Stromal cell of bone marrow (primary cell): ENCODE data around the gene VPS33A.
"Not testable (repeated sequence)": the region's sequence is repeated elsewhere in the genome, so short reads cannot be mapped to it uniquely, and the experiment has no call there.

Experiments used
- DNase-seq: peaks from one replicate; pipeline ENCODE4 v3.0.0-alpha.2; 2012; ENCODE audit warnings: low read depth

The VPS33A gene

DNA sequence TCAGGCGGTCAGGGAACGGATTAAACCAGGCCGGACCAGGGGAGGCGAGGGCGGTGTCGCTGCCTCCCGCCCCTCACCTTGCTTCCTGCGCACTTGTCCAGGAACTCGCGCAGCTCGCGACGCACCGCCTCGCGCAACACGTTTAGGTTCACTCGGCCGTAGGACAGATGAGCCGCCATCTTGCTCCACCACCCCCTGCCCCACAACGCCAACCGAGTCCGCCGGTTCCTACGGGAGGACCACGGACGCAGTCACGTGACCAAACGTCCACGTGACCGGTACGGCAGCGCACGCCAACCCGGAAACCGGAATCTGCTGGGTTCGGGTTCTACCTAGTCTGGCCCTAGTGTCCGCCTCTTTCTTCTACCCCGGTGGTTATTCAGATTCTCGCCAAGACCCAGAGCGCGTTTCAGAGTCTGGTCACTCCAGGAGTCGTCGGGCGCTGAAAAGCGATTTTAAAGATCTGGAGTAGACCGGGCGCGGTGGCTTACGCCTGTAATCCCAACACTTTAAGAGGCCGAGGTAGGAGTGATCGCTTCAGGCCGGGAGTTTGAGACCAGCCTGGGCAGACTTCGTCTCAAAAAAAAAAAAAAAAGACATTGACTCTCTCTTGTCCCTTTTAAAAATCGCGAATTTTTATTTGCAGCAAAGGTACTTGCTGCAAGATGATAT, at the start of gene VPS33A:
VPS33A (minus strand) TSS at position 265 of the 672 bp plus-strand sequence; CDS start at position 179, 86 bp downstream.
- peak; percentile 94 for DNase-seq

DNA sequence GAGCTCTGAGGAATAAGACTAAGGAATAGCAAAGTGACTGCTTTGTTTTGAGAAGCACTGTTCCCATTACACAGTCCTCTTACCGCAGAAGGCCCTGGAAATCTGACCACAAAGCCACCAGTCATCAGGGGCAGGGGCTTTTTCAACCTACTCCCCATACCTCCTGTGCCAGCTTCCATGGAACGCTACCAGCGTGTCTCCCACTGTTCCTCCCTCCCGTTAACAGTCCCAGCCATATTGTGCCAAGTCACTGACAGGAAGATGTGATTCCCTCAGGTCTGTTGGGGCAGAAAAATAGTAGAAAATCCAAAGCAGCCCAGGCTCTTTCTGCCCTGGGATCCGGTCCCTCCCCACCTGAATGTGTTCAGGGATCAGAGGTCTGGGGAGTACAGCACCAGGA, 46.6 kb upstream of the VPS33A start:
- DNase-seq, result no peak

GRCh38 chr12:122311696-122312095, 45.4 kb upstream of the VPS33A start:
- DNase-seq, result no peak

DNA sequence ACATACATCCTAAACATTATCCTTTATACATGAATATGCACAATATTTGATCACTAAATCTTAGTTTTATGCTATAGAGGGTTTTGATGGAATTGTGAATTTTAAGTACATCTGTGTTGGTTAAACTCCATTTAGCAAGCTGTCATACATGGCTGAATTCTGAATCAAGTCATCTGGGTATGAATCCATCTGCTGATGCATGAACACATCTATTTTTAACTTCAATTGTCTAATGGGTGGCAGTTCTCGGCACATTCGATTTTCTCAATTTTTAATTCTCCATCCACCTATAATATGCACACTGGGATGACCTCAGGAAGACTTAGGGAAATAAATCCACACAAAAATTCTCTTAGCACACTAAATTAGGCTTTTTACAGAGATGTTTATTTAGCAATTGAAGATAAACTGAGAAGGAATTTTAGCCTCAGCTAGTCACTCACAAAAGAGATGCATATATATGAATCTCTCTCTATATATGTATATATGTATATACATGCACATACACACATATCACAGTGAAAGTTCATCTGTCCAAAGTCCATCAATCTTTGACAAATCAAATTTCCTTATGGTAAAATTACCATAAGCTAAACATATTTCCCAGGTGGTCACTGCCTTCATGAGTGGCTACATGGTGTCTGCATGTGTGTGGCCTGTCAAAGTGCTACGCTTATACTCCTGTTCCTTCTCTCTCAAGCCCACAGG, 44.5 kb upstream of the VPS33A start:
- DNase-seq, result no peak

GRCh38 chr12:122309564-122310121, 43.3 kb upstream of the VPS33A start:
- no peak for DNase-seq

GRCh38 chr12:122308811-122309210, 42.5 kb upstream of the VPS33A start:
- no peak for DNase-seq

DNA sequence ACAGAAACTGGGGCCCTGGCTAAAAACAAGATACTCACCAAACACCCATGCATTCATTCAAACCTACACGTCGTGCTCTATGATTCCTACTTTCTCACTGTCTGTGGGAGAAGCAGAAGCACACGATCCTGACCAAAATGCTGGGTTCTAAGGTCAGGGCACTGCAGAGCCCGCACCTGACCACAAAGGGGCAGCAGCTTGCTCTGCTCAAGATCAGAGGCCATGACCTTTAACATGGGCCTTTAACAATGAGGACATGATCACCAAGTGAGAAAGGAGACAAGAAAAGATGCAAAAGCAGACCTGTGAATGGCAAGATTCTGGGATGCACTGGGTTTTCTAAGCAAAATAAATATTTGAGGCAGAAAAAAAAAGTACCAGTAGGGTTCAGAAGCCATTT, 40.1 kb upstream of the VPS33A start:
- no peak for DNase-seq

GRCh38 chr12:122304924-122305323, 38.6 kb upstream of the VPS33A start:
- no peak for DNase-seq

DNA sequence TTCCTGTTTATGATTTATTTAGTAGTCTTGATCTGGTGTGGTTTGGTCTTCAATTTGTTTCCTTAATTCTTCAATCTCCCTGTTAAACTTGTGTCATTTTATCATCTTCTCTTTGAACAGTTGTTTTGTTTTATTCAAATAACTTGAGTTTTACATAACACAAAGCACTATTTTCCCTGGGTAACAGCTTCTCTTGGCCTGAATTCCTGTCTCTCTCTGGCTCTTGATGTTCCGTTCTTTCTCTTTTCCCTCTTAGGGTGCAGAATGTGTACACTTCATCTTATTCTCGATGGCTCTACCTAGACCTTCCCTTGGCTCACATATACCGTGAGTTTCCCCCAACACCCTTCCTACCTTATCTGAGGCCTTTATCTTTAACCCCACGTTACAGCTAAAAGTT, 36.8 kb upstream of the VPS33A start:
- no peak for DNase-seq

DNA sequence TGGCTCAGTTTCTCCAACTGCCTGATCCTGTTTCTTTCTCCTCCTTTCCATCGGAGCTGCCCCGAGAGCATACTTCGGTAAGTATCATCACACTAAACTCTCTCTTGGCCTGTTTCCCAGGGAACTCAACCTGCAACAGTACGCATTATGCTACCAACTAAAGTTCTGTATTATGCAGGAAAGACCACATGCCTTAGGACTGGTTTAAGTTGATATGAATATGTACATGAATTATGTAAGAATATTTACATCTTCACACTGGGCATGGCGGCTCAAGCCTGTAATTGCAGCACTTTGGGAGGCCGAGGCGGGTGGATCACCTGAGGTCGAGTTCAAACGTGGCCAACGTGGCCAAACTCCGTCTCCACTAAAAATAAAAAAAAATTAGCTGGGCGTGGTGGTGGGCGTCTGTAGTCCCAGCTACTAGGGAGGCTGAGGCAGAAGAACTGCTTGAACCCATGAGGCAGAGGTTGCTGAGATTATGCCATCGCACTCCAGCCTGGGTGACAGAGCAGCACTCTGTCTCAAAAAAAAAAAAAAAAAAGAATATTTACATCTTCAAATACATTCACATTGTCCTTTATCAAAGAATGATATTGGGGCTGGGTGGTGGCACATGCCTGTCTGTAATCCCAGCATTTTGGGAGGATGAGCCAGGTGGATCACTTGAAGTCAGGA, 31.9 kb upstream of the VPS33A start:
- DNase-seq, result no peak

DNA sequence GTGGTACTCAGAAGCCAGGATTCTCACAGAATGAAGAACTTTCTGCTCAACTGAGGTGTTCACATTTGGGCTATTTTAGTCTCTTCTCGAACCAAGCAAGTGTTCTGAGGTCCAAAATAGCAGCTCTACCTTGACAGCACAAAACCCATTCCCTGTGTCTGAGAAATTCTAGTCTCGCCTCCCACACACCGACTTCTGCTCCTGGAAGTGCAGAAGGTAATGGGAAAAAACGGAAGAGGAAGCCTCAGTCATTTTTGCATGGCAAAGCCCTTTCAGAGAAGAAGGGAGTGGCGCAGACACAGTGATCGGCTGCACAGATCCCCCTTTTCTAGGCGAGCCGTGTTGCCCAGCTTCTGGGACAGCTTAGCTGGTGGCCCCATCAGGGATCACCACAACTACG, 31.2 kb upstream of the VPS33A start:
- DNase-seq, result no peak

- DNase-seq, result no peak
Observed at GRCh38 chr12:122295877-122296276, 29.6 kb upstream of the VPS33A start.

DNA sequence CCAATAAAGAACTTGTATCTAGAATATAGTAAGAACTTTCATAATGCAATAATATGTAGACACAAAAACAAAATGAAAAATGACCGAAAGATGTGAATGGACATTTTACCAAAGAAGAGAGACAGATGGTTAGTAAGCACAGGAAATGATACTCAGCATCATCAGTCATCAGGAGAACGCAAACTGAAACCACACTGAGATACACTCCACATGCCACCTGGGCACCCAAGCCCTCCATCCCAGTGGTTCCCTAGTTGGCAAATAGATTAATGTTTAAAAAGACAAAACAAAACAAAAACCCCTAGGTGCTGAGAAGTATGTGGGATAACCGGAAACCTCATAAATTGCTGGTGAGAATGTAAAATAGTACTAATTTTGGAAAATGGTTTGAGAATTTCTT, 26.8 kb upstream of the VPS33A start:
- no peak for DNase-seq

- no peak for DNase-seq
Observed at GRCh38 chr12:122291431-122291830, 25.1 kb upstream of the VPS33A start.

DNA sequence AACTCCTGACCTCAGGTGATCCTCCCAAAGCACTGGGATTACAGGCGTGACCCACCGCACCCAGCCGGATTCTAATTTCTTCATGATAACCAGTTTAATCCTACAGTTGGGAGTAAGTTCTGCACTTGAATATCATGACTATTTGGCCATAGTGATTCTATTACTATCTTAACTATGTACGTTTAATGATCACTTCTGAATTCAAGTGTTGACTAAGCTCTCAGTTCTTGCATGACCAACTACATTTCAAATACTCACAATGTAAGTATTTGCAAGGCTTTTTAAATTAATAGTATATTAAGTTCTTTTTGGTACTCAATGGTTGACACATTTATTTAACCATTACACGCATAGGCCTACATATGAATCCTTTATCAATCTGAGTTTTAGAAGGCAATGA, 17.4 kb upstream of the VPS33A start:
- no peak for DNase-seq

GRCh38 chr12:122282061-122282460, 15.8 kb upstream of the VPS33A start:
- DNase-seq, result peak; percentile 40

DNA sequence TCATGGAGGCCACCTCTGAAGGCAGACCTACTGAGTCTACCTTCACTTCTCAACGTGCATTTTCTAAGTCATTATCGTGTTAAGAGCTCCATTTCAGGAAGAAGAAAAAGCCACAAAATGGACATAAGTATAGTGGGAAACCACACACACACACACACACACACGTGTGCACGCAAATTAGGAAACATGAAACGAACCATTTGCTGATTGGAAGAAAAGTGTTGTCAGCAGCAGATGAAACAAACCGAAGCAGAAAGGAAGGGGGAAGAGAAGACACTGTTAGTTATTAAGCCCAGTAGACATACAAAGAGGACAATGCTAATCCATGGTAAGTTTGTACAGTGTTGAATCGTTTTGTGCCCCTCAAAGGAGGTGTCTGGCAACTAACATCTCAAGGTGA, 9.9 kb upstream of the VPS33A start:
- DNase-seq, result no peak

DNA sequence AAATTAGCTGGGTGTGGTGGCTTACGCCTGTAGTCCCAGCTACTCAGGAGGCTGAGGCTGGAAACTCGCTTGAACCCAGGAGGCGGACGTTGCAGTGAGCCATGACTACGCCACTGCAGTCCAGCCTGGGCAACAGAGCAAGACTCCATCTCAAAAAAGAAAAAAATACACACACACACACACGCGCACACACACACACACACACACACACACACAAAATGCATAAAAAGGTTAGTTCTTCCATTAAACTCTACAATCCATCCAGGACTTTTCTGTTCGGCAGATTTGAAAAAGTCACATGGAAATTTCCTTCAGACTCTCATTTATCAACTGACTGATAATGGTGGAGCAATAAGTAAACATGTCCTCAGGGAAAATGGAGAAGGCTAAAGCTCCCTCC, 9.2 kb upstream of the VPS33A start:
- DNase-seq, result no peak

GRCh38 chr12:122265886-122266229, 436 bp downstream of the VPS33A start:
- peak; percentile 2 for DNase-seq

DNA sequence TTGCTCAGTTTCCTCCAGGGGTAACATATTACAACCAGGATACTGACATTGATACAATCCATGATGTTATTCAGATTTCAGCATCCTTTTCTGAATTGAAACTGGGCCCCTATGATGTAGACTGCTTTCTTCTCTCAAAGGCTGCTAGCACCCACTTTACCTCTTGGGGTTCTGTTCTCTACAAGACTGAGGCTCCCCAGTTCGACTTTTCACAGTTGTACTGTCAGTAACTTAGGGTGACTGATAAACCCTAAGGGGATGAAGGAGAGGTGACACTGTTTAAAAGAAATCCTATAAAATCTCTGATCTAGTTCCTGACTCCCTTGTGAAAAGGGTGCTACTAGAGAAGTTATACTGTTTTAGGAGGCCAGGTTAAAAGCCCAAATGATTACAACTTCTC, 818 bp downstream of the VPS33A start:
- DNase-seq, result no peak

DNA sequence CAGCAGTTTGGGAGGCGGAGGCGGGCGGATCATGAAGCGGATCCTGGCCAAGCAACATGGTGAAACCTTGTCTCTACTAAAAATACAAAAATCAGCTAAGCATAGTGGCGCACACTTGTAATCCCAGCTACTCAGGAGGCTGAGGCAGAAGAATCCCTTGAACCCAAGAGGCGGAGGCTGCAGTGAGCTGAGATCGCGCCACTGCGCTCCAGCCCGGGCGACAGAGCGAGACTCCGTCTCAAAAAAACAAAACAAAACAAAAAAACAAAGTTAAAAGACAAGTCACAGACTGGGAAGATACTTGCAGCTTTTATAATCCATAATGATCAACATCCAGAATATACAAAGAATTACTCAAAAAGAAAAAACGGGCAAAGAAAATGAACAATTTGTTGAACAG, 5.6 kb downstream of the VPS33A start:
- DNase-seq, result not testable (repeated sequence)

DNA sequence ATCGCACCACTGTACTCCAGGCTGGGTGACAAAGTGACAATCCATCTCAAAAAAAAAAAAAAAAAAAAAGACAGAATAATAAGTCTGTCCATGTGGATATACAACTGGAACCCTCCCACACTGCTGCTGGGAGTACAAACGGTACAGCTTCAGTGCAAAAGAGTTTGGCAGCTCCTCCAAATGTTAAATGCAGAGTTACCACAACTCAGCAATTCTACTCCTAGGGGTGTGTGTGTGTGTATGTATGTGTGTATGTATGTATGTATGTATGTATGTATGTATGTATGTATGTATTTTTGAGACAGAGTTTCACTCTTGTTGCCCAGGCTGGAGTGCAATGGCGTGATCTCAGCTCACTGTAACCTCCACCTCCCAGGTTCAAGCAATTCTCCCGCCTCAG, 7.4 kb downstream of the VPS33A start:
- DNase-seq, result not testable (repeated sequence)

DNA sequence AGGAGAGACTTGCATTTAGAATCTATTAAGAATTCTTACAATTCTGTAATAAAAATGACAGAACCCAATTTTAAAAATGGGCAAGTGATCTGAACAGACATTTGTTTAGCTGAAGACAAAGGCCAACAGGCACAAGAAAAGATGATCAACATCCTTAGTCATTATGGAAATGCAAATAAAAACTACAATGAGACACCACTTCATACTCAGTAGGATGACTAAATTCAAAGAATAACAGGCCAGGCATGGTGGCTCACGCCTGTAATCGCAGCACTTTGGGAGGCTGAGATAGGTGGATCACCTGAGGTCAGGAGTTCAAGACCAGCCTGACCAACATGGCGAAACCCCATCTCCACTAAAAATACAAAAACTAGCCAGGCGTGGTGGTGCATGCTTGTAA, 7.8 kb downstream of the VPS33A start:
- not testable (repeated sequence) for DNase-seq
